H1 (cell line): Measurements from ENCODE around the gene SIK2. TPM values are rescaled to one million over a fixed set of nuclear protein-coding genes. Genes with fewer than 3 reads are reported as not detected.

ENCODE experiments used
- MAX ChIP-seq: IDR thresholded peaks from 2 replicates; pipeline ENCODE4 v1.6.1; 2012; ENCODE audit warnings: inconsistent platforms
- SUZ12 ChIP-seq: fragments of 200-600 bp; sonication (generic); IDR thresholded peaks from 2 replicates; pipeline ENCODE4 v1.6.1; 2012; ENCODE audit warnings: mild to moderate bottlenecking, inconsistent platforms, low read length, moderate library complexity, mixed read lengths
- polyA plus RNA-seq, 7 experiments: library from polyadenylated mRNA; depleted of rRNA in 3 of 7; stranded (reverse) in 5 of 7; unstranded in 2 of 7; fragments of >200 nt in 5 of 7; fragments of 200-250 nt in 2 of 7; gene quantifications; 1 replicate in 5 of 7; 2 replicates in 1 of 7; 4 replicates in 1 of 7; pipeline versions ENCODE4 v1.2.1 to v1.2.3, GENCODE V29; 2011 to 2013; ENCODE audit warnings: missing spikeins in 2 of 7, mixed read lengths in 2 of 7
- total RNA-seq: library from RNA; stranded (reverse); fragmentation: NEBNext Ultra II Directional; extraction: Animal tissue kit (Norgen Biotek cat#: 25700); gene quantifications from 2 replicates; pipeline ENCODE4 v1.2.1, GENCODE V29; 2021

SIK2 gene
- total and polyA plus RNA-seq, 2 of the 8 experiments (the other 6 are each of a cell fraction or from before 2014, with no cell fraction given): 8.8 to 11.2 TPM

DNA sequence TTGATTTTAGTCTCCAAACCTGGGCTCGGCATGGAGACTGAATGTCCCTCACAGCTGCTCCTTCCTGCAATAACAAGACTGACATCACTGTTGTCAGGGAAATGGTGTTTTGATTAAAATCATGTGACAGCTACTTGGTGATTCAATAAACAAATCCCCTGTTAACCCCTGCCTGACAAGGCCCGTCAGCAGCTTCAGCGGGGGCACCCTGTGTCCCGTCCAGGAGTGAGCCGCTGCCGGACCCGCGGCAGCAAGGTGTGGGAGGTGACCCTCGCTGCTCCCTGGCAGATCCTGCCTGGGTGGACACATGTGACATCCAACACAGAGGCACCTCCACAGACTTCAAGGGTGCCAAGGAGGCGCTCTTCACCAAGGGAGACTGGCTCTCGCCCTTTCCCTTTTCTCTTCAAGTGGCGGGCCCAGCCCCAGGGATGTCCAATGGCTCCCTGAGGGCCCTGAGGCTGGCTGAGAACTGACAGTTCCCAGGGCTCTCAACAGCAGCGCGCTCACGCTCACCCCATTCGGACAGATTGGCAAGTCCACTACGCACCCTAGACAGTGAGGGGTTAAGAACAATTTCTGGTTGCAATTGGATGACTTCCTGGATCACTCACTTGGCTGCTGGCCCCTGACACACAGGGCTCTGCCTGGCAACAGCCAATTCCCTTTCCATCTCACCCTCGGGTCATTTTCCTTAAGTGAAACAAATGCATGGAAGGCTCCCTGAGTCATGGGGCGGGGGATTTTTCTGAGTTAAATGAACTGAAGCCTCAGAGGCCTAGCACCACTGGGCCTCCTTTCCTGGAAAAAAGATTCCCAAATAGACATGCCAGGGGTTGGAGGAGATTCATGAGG lies 133.2 kb downstream of the SIK2 start (continued):
- TF ChIP-seq MAX (no peak), SUZ12 (no peak)
